Tibial nerve (tissue), 4 donors: ENCODE measurements around the gene PTGES2. TPM values are rescaled to one million over a fixed set of nuclear protein-coding genes. Genes with fewer than 3 reads are reported as not detected.

ENCODE experiments used
- DNase-seq, 2 donors: peaks; one replicate each; pipeline ENCODE4 v3.0.0-alpha.2; 2019; ENCODE audit warnings: low spot score in 2 of 2
- H3K27ac ChIP-seq, 4 donors: fragments of 200-600 bp; sonication (generic) in 3 of 4; one replicate each; pipeline ENCODE4 v1.5.1; 2017 to 2019; ENCODE audit warnings: mild to moderate bottlenecking in 1 of 4
- H3K27me3 ChIP-seq, 2 donors: fragments of 200-600 bp; sonication (generic) in 1 of 2; one replicate each; pipeline versions ENCODE4 v1.5.1 to v1.6.0; 2017 to 2019
- H3K36me3 ChIP-seq, 3 donors: fragments of 200-600 bp; sonication (generic); one replicate each; pipeline ENCODE4 v1.5.1; 2018 to 2019
- H3K4me1 ChIP-seq, 4 donors: fragments of 200-600 bp; sonication (generic) in 3 of 4; one replicate each; pipeline ENCODE4 v1.5.1; 2017 to 2019
- H3K4me3 ChIP-seq, 4 donors: fragments of 200-600 bp; sonication (generic) in 3 of 4; one replicate each; pipeline ENCODE4 v1.5.1; 2017 to 2019; ENCODE audit warnings: mild to moderate bottlenecking in 1 of 4, moderate library complexity in 1 of 4
- H3K9me3 ChIP-seq, 4 donors: fragments of 200-600 bp; sonication (generic) in 3 of 4; one replicate each; pipeline ENCODE4 v1.5.1; 2017 to 2019
- CTCF ChIP-seq, 5 experiments: fragments of 200-600 bp in 3 of 5; fragments of 450-650 bp in 2 of 5; sonication (generic) in 3 of 5; IDR thresholded peaks; one replicate each; pipeline ENCODE4 v1.5.1; 2016 to 2019; ENCODE audit warnings: antibody characterized with exemption in 5 of 5, mild to moderate bottlenecking in 3 of 5, moderate library complexity in 2 of 5
- EP300 ChIP-seq, 2 donors: sonication (generic); formaldehyde crosslinking; IDR thresholded peaks; one replicate each; pipeline ENCODE4 v1.6.1; 2017; ENCODE audit warnings: antibody characterized with exemption in 2 of 2, mild to moderate bottlenecking in 1 of 2
- POLR2A ChIP-seq, 2 donors: fragments of 450-650 bp; IDR thresholded peaks; one replicate each; pipeline ENCODE4 v1.6.1; 2017; ENCODE audit warnings: antibody characterized with exemption in 2 of 2, mild to moderate bottlenecking in 2 of 2, moderate library complexity in 2 of 2
- WGBS, 2 donors: methylation state at CpG; one replicate each; pipeline ENCODE4 v1.1.5; 2018; 5-methylcytosine and 5-hydroxymethylcytosine counted together
- total RNA-seq, 4 donors: library from RNA; depleted of rRNA; stranded (reverse); fragments of >200 nt; gene quantifications; one replicate each; pipeline ENCODE4 v1.1.0, GENCODE V29; 2016

The PTGES2 gene
- total RNA-seq, 4 donors from 2014 or later, result 68.9 to 180 (median 74.7) TPM

GRCh38 chr9:128146591-128147120, 19.1 kb upstream of the PTGES2 start:
- no peak for DNase-seq
- H3K9me3 ChIP-seq, result no peaks in the 10 kb centered on the region
- no peaks in the 10 kb centered on the region for H3K36me3 ChIP-seq
- no peak overlapping the region for H3K4me3 ChIP-seq
- no peak overlapping the region for H3K27ac ChIP-seq
- 83 to 88% methylated on average over 8 of the region's 8 CpGs for WGBS, 2 donors
- peaks cover 0 to 26% (median 12%) of the 10 kb centered on the region in 4 donors for H3K4me1 ChIP-seq
- H3K27me3 ChIP-seq, result no peaks in the 10 kb centered on the region
- TF ChIP-seq EP300 (IDR thresholded peaks at IDR 0.05) (no peak), CTCF (IDR thresholded peaks at IDR 0.05) (no peak), POLR2A (IDR thresholded peaks at IDR 0.05) (no peak)

GRCh38 chr9:128145951-128146351, 18.4 kb upstream of the PTGES2 start:
- no peak for DNase-seq
- WGBS, 2 donors, result 77 to 78% methylated on average over 8 to 10 of the region's 13 CpGs

GRCh38 chr9:128145536-128145935, 18.0 kb upstream of the PTGES2 start:
- Histone ChIP-seq H3K4me1 (peaks cover 0 to 25% (median 12%) of the 10 kb centered on the region in 4 donors), H3K4me3 (no peak overlapping the region), H3K27me3 (no peaks in the 10 kb centered on the region), H3K27ac (no peak overlapping the region), H3K36me3 (no peaks in the 10 kb centered on the region), H3K9me3 (no peaks in the 10 kb centered on the region)
- DNase-seq, result no peak
- no peak for TF ChIP-seq EP300 (IDR thresholded peaks at IDR 0.05)
- no peak for TF ChIP-seq CTCF (IDR thresholded peaks at IDR 0.05)
- no peak for TF ChIP-seq POLR2A (IDR thresholded peaks at IDR 0.05)
- 69 to 79% methylated on average over 3 to 6 of the region's 8 CpGs for WGBS, 2 donors

More at GRCh38 chr9:128145951-128146351, 18.4 kb upstream of the PTGES2 start:
- no peak for TF ChIP-seq EP300 (IDR thresholded peaks at IDR 0.05)
- no peak overlapping the region for H3K27ac ChIP-seq
- no peaks in the 10 kb centered on the region for H3K27me3 ChIP-seq
- H3K4me3 ChIP-seq, result no peak overlapping the region
- peaks cover 0 to 26% (median 12%) of the 10 kb centered on the region in 4 donors for H3K4me1 ChIP-seq
- no peaks in the 10 kb centered on the region for H3K9me3 ChIP-seq
- no peaks in the 10 kb centered on the region for H3K36me3 ChIP-seq

GRCh38 chr9:128144239-128145181, 17.0 kb upstream of the PTGES2 start:
- 86 to 88% methylated on average over 20 of the region's 22 CpGs for WGBS, 2 donors
- no peaks in the 10 kb centered on the region for H3K36me3 ChIP-seq
- DNase-seq, result no peak
- H3K4me1 ChIP-seq, result peaks cover 0 to 15% (median 11%) of the 10 kb centered on the region in 4 donors
- no peak overlapping the region for H3K27ac ChIP-seq
- no peaks in the 10 kb centered on the region for H3K27me3 ChIP-seq
- H3K4me3 ChIP-seq, result no peak overlapping the region
- no peaks in the 10 kb centered on the region for H3K9me3 ChIP-seq
- no peak for TF ChIP-seq CTCF (IDR thresholded peaks at IDR 0.05)
- TF ChIP-seq EP300 (IDR thresholded peaks at IDR 0.05), result no peak
- TF ChIP-seq POLR2A (IDR thresholded peaks at IDR 0.05), result no peak

GRCh38 chr9:128143525-128144238, 16.2 kb upstream of the PTGES2 start:
- DNase-seq, result no peak
- Histone ChIP-seq H3K4me1 (peaks cover 0 to 6% (median 3%) of the 10 kb centered on the region in 4 donors), H3K27ac (no peak overlapping the region), H3K4me3 (no peak overlapping the region), H3K36me3 (no peaks in the 10 kb centered on the region), H3K27me3 (no peaks in the 10 kb centered on the region), H3K9me3 (no peaks in the 10 kb centered on the region)
- 73 to 81% methylated on average over 8 of the region's 8 CpGs for WGBS, 2 donors
- no peak for TF ChIP-seq EP300 (IDR thresholded peaks at IDR 0.05)
- no peak for TF ChIP-seq POLR2A (IDR thresholded peaks at IDR 0.05)
- TF ChIP-seq CTCF (IDR thresholded peaks at IDR 0.05), result no peak
